LNCAP (cell line): ENCODE results near the gene PLD1.

Experiments used
- CTCF ChIP-seq: fragments of 450-650 bp; IDR thresholded peaks from 2 replicates; pipeline ENCODE4 v1.5.1; 2017; ENCODE audit warnings: mild to moderate bottlenecking

The PLD1 gene

DNA sequence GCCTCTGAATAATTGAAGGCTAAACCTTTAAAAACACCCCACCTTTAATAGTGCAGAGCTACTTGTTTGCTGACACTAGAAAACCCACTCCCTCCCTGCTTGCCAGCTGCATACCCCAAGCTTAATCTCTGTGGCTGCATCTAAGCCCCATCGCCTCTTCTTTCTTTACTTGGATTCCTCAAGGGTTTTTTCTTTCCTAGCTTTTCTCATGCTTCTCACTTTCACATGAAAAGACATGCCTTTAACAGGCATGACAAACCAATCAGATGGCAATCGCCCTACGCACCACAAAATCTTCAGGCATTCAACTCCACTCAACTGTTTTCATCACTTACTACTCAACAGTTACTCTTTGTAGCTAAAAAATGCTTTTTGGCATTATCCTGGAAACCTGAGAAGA lies 77.5 kb downstream of the PLD1 start:
- no peak for TF ChIP-seq CTCF

- TF ChIP-seq CTCF: no peak
These were observed 78.6 kb downstream of the PLD1 start for GRCh38 chr3:171731691-171732090.

GRCh38 chr3:171729452-171730334 lies 80.6 kb downstream of the PLD1 start:
- TF ChIP-seq CTCF: no peak

- no peak for TF ChIP-seq CTCF
These were observed 83.0 kb downstream of the PLD1 start for GRCh38 chr3:171727288-171727687.

GRCh38 chr3:171718493-171719185 lies 91.6 kb downstream of the PLD1 start:
- no peak for TF ChIP-seq CTCF

- TF ChIP-seq CTCF: no peak
These were observed 95.1 kb downstream of the PLD1 start for GRCh38 chr3:171715155-171715554.

GRCh38 chr3:171712171-171712938 lies 97.9 kb downstream of the PLD1 start:
- no peak for TF ChIP-seq CTCF
